Neural cell (in vitro differentiated cells): ENCODE data around the gene DCBLD1. TPM values are rescaled to one million over a fixed set of nuclear protein-coding genes. Genes with fewer than 3 reads are reported as not detected.
A peak's percentile ranks its signal among the peaks of the same experiment; 100 is the strongest.

ENCODE experiments used
- H2AFZ ChIP-seq: fragments of 200-600, 300-800 bp; sonication (generic), shearing (Covaris generic); 2 replicates; pipeline ENCODE4 v1.6.0; 2014; ENCODE audit warnings: low read depth, mild to moderate bottlenecking, antibody characterized with exemption, low read length, moderate library complexity
- H3F3A ChIP-seq: fragments of 200-600 bp; shearing (Covaris generic); 2 replicates; pipeline ENCODE4 v1.6.1; 2016; ENCODE audit warnings: mild to moderate bottlenecking, moderate library complexity, mixed read lengths, antibody characterized with exemption, low read length; ENCODE audit not compliant: insufficient read depth, poor library complexity, severe bottlenecking
- H3K27ac ChIP-seq: fragments of 200-600, 300-800 bp; sonication (generic), shearing (Covaris generic); 2 replicates; pipeline ENCODE4 v1.5.1; 2014; ENCODE audit warnings: mild to moderate bottlenecking, low read length, moderate library complexity
- H3K27me3 ChIP-seq: fragments of 300-800, 200-600 bp; sonication (generic), shearing (Covaris generic); 2 replicates; pipeline ENCODE4 v1.6.0; 2014; ENCODE audit warnings: mild to moderate bottlenecking, low read depth, low read length, moderate library complexity; ENCODE audit not compliant: insufficient read depth
- H3K36me3 ChIP-seq: fragments of 300-800, 200-600 bp; sonication (generic), shearing (Covaris generic); 2 replicates; pipeline ENCODE4 v1.5.1; 2014; ENCODE audit warnings: mild to moderate bottlenecking, antibody characterized with exemption, low read length, moderate library complexity; ENCODE audit not compliant: insufficient read depth
- H3K4me2 ChIP-seq: fragments of 300-800, 200-600 bp; sonication (generic), shearing (Covaris generic); 2 replicates; pipeline ENCODE4 v1.6.0; 2014; ENCODE audit warnings: mild to moderate bottlenecking, low read length
- H3K4me3 ChIP-seq: fragments of 300-800, 200-600 bp; sonication (generic), shearing (Covaris generic); 2 replicates; pipeline ENCODE4 v1.5.1; 2014; ENCODE audit warnings: mild to moderate bottlenecking, low read length, moderate library complexity
- H3K79me2 ChIP-seq: fragments of 200-600 bp; shearing (Covaris generic); replicated peaks from 2 replicates; pipeline ENCODE4 v1.6.0; 2014; ENCODE audit warnings: mild to moderate bottlenecking, low read length, moderate library complexity; ENCODE audit not compliant: insufficient read depth
- H3K9ac ChIP-seq: fragments of 300-800, 200-600 bp; sonication (generic), shearing (Covaris generic); 2 replicates; pipeline ENCODE4 v1.6.1; 2016; ENCODE audit warnings: mild to moderate bottlenecking, low read length, mixed read lengths
- H3K9me2 ChIP-seq: fragments of 200-600 bp; shearing (Covaris generic); 2 replicates; pipeline ENCODE4 v1.6.1; 2016; ENCODE audit warnings: mild to moderate bottlenecking, low read length, mixed read lengths; ENCODE audit not compliant: insufficient read depth
- H3K9me3 ChIP-seq: fragments of 200-600, 300-800 bp; sonication (generic), shearing (Covaris generic); 2 replicates; pipeline ENCODE4 v1.6.1; 2016; ENCODE audit warnings: mild to moderate bottlenecking, mixed run types, low read length, moderate library complexity, mixed read lengths
- H4K20me1 ChIP-seq: fragments of 200-600 bp; shearing (Covaris generic); 2 replicates; pipeline ENCODE4 v1.6.1; 2016; ENCODE audit warnings: mild to moderate bottlenecking, mixed run types; ENCODE audit not compliant: insufficient read depth
- EP300 ChIP-seq: fragments of 450-650 bp; conservative IDR thresholded peaks from 2 replicates; pipeline ENCODE4 v1.6.1; 2014; ENCODE audit warnings: antibody characterized with exemption, mild to moderate bottlenecking, moderate library complexity; ENCODE audit not compliant: poor library complexity, severe bottlenecking
- EZH2 ChIP-seq: fragments of 200-600, 300-800 bp; shearing (Covaris generic), sonication (generic); IDR thresholded peaks from 2 replicates; pipeline ENCODE4 v1.6.1; 2014; ENCODE audit warnings: antibody characterized with exemption, low read length, borderline replicate concordance, mild to moderate bottlenecking; ENCODE audit not compliant: insufficient read depth, poor library complexity, severe bottlenecking
- MXI1 ChIP-seq: fragments of 450-650 bp; conservative IDR thresholded peaks from 2 replicates; pipeline ENCODE4 v1.6.1; 2014; ENCODE audit warnings: antibody characterized with exemption, mild to moderate bottlenecking; ENCODE audit not compliant: poor library complexity, severe bottlenecking
- POLR2AphosphoS5 ChIP-seq: IDR thresholded peaks from 2 replicates; pipeline ENCODE4 v1.6.1; 2012
- RAD21 ChIP-seq: fragments of 450-650 bp; conservative IDR thresholded peaks from 2 replicates; pipeline ENCODE4 v1.6.1; 2014; ENCODE audit warnings: antibody characterized with exemption, mild to moderate bottlenecking, moderate library complexity
- SMC3 ChIP-seq: fragments of 450-650 bp; conservative IDR thresholded peaks from 2 replicates; pipeline ENCODE4 v1.6.1; 2014; ENCODE audit warnings: antibody characterized with exemption, mild to moderate bottlenecking, moderate library complexity; ENCODE audit not compliant: poor library complexity
- TAF1 ChIP-seq: IDR thresholded peaks from 2 replicates; pipeline ENCODE4 v1.6.1; 2012; ENCODE audit warnings: low read depth
- polyA plus RNA-seq: library from polyadenylated mRNA; depleted of rRNA; stranded (reverse); fragments of >200 nt; gene quantifications from 2 replicates; pipeline ENCODE4 v1.2.3, GENCODE V29; 2014
- TF ChIP-seq, protein P1 (sequence below): fragments of 450-650 bp; IDR thresholded peaks from 2 replicates; pipeline ENCODE4 v1.5.1; 2014; ENCODE audit warnings: antibody characterized with exemption, mild to moderate bottlenecking, moderate library complexity; ENCODE audit not compliant: poor library complexity, severe bottlenecking
- TF ChIP-seq, protein P2 (sequence below): IDR thresholded peaks from 2 replicates; pipeline ENCODE4 v1.6.1; 2012; ENCODE audit warnings: borderline replicate concordance

DCBLD1 gene
- polyA plus RNA-seq, 1 donor from 2014 or later, result 11.4 TPM

DNA sequence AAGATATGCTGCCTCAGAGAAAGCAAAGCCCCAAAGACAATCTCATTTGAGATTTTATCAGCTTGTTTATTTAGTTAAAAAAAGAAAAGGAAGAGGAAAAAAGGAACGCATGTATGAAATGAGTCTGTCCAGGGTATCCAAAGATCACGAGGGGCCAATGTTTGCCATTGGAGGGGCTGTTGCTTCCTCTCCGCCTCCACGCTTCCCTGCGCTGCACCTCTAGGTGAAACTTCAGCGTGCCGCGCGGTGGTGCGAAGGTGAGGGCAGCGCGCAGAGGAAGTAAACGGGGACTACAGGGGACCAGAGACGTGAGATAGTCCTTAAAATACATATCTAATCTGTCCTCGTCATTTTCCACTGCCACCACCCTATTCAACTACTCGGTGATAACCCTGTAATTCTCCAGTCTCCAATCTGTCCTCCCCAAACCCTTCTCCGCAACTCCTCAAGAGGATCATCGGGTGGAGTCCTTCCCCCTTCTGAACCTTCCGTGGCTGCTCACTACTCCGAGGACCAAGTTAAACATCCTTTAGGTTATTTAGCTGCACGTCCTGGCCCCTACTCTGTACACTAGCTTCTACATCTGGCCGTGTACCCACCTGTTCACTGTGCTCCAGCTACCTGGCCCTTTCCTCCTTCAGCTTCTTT lies 1.1 kb upstream of the DCBLD1 start:
- TF ChIP-seq MXI1 (no peak), POLR2AphosphoS5 (no peak), TAF1 (no peak), RAD21 (no peak), SMC3 (no peak)
- TF ChIP-seq, protein P1, sequence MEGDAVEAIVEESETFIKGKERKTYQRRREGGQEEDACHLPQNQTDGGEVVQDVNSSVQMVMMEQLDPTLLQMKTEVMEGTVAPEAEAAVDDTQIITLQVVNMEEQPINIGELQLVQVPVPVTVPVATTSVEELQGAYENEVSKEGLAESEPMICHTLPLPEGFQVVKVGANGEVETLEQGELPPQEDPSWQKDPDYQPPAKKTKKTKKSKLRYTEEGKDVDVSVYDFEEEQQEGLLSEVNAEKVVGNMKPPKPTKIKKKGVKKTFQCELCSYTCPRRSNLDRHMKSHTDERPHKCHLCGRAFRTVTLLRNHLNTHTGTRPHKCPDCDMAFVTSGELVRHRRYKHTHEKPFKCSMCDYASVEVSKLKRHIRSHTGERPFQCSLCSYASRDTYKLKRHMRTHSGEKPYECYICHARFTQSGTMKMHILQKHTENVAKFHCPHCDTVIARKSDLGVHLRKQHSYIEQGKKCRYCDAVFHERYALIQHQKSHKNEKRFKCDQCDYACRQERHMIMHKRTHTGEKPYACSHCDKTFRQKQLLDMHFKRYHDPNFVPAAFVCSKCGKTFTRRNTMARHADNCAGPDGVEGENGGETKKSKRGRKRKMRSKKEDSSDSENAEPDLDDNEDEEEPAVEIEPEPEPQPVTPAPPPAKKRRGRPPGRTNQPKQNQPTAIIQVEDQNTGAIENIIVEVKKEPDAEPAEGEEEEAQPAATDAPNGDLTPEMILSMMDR, result no peak
- no peaks in the 10 kb centered on the region for H3K36me3 ChIP-seq
- no peak overlapping the region for H3K27ac ChIP-seq
- no peaks in the 10 kb centered on the region for H4K20me1 ChIP-seq
- no peak overlapping the region for H2AFZ ChIP-seq
- H3K9ac ChIP-seq, result no peak overlapping the region
- H3F3A ChIP-seq, result no peaks in the 10 kb centered on the region
- H3K4me3 ChIP-seq, result no peak overlapping the region
- no peak overlapping the region for H3K4me2 ChIP-seq
- H3K9me2 ChIP-seq, result no peaks in the 10 kb centered on the region
- no peaks in the 10 kb centered on the region for H3K79me2 ChIP-seq
- peaks cover 33% of the 10 kb centered on the region for H3K27me3 ChIP-seq
- no peaks in the 10 kb centered on the region for H3K9me3 ChIP-seq

- Histone ChIP-seq H3K4me2 (no peak overlapping the region), H3K79me2 (no peaks in the 10 kb centered on the region), H4K20me1 (no peaks in the 10 kb centered on the region), H3K9me3 (no peaks in the 10 kb centered on the region), H3K4me3 (peak overlapping the region; percentile 70), H3K36me3 (no peaks in the 10 kb centered on the region), H3K27ac (no peak overlapping the region), H3K27me3 (peaks cover 33% of the 10 kb centered on the region), H3K9me2 (no peaks in the 10 kb centered on the region), H2AFZ (no peak overlapping the region), H3K9ac (peak overlapping the region; percentile 57), H3F3A (no peaks in the 10 kb centered on the region)
- TF ChIP-seq POLR2AphosphoS5, result no peak
- no peak for TF ChIP-seq MXI1
- TF ChIP-seq TAF1, result no peak
- TF ChIP-seq EZH2, result no peak
- TF ChIP-seq, protein P2, sequence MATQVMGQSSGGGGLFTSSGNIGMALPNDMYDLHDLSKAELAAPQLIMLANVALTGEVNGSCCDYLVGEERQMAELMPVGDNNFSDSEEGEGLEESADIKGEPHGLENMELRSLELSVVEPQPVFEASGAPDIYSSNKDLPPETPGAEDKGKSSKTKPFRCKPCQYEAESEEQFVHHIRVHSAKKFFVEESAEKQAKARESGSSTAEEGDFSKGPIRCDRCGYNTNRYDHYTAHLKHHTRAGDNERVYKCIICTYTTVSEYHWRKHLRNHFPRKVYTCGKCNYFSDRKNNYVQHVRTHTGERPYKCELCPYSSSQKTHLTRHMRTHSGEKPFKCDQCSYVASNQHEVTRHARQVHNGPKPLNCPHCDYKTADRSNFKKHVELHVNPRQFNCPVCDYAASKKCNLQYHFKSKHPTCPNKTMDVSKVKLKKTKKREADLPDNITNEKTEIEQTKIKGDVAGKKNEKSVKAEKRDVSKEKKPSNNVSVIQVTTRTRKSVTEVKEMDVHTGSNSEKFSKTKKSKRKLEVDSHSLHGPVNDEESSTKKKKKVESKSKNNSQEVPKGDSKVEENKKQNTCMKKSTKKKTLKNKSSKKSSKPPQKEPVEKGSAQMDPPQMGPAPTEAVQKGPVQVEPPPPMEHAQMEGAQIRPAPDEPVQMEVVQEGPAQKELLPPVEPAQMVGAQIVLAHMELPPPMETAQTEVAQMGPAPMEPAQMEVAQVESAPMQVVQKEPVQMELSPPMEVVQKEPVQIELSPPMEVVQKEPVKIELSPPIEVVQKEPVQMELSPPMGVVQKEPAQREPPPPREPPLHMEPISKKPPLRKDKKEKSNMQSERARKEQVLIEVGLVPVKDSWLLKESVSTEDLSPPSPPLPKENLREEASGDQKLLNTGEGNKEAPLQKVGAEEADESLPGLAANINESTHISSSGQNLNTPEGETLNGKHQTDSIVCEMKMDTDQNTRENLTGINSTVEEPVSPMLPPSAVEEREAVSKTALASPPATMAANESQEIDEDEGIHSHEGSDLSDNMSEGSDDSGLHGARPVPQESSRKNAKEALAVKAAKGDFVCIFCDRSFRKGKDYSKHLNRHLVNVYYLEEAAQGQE, result no peak
- TF ChIP-seq EP300, result no peak
- TF ChIP-seq, protein P1, result no peak
- TF ChIP-seq SMC3, result no peak
- no peak for TF ChIP-seq RAD21
These were observed 591 bp upstream of the DCBLD1 start for GRCh38 chr6:117481926-117482239.
